Liver (tissue), 9 donors: Measurements from ENCODE around the gene ICOSLG. TPM values are rescaled to one million over a fixed set of nuclear protein-coding genes. Genes with fewer than 3 reads are reported as not detected.
"Not testable (repeated sequence)": the region's sequence is repeated elsewhere in the genome, so short reads cannot be mapped to it uniquely, and the experiment has no call there.

Experiments
- DNase-seq: peaks from one replicate; pipeline ENCODE4 v3.0.0-alpha.2; 2017; ENCODE audit warnings: low spot score
- H3K27ac ChIP-seq, 2 donors: one replicate each; pipeline ENCODE4 v1.7.0; 2013; ENCODE audit warnings: inconsistent platforms in 2 of 2, low read length in 2 of 2, control low read depth in 1 of 2, low read depth in 1 of 2, mild to moderate bottlenecking in 1 of 2
- H3K27me3 ChIP-seq, 4 donors: one replicate each; pipeline versions ENCODE4 v1.6.1 to v1.7.0; 2013; ENCODE audit warnings: low read length in 3 of 4, inconsistent platforms in 1 of 4, mild to moderate bottlenecking in 1 of 4, moderate library complexity in 1 of 4; ENCODE audit not compliant: control insufficient read depth in 4 of 4, insufficient read depth in 4 of 4
- H3K36me3 ChIP-seq, 4 donors: one replicate each; pipeline versions ENCODE4 v1.6.1 to v1.7.0; 2013; ENCODE audit warnings: low read length in 3 of 4, mild to moderate bottlenecking in 3 of 4, low read depth in 1 of 4, moderate library complexity in 1 of 4; ENCODE audit not compliant: control insufficient read depth in 4 of 4, insufficient read depth in 3 of 4
- H3K4me1 ChIP-seq, 4 donors: one replicate each; pipeline versions ENCODE4 v1.6.1 to v1.7.0; 2013; ENCODE audit warnings: low read length in 3 of 4, mild to moderate bottlenecking in 3 of 4, moderate library complexity in 1 of 4; ENCODE audit not compliant: control insufficient read depth in 4 of 4, insufficient read depth in 4 of 4
- H3K4me3 ChIP-seq, 3 donors: one replicate each; pipeline versions ENCODE4 v1.6.1 to v1.7.0; 2013; ENCODE audit warnings: low read length in 3 of 3, control low read depth in 1 of 3, low read depth in 1 of 3, mild to moderate bottlenecking in 1 of 3
- H3K9ac ChIP-seq, 2 donors: one replicate each; pipeline ENCODE4 v1.7.0; 2013; ENCODE audit warnings: low read length in 2 of 2, mild to moderate bottlenecking in 2 of 2, moderate library complexity in 2 of 2, control low read depth in 1 of 2, low read depth in 1 of 2
- H3K9me3 ChIP-seq, 4 donors: one replicate each; pipeline versions ENCODE4 v1.6.1 to v1.7.0; 2013; ENCODE audit warnings: low read length in 3 of 4; ENCODE audit not compliant: control insufficient read depth in 4 of 4
- WGBS: extraction: QIAGEN DNeasy Blood & Tissue Kit; methylation state at CpG from one replicate; pipeline ENCODE4 v1.1.7; 2013; 5-methylcytosine and 5-hydroxymethylcytosine counted together
- polyA plus RNA-seq, 2 donors: library from polyadenylated mRNA; stranded (reverse) in 1 of 2; unstranded in 1 of 2; fragments of 200-250 nt in 1 of 2; fragments of >200 nt in 1 of 2; fragmentation: Nextera tagmentation in 1 of 2; extraction: Ambion mirVana in 1 of 2; gene quantifications; one replicate each; pipeline versions ENCODE4 v1.2.1 to v1.2.3, GENCODE V29; 2013 to 2015
- total RNA-seq, 2 donors: library from RNA; depleted of rRNA; stranded (reverse); fragments of >200 nt; gene quantifications; one replicate each; pipeline ENCODE4 v1.2.3, GENCODE V29; 2014
- donor health status: healthy.
- donor health status: healthy.
- donor health status: healthy.
- donor health status: healthy.
- donor health status: healthy.

Gene ICOSLG
- total and polyA plus RNA-seq, 4 donors, result 0.69 to 1.6 (median 1.1) TPM

DNA sequence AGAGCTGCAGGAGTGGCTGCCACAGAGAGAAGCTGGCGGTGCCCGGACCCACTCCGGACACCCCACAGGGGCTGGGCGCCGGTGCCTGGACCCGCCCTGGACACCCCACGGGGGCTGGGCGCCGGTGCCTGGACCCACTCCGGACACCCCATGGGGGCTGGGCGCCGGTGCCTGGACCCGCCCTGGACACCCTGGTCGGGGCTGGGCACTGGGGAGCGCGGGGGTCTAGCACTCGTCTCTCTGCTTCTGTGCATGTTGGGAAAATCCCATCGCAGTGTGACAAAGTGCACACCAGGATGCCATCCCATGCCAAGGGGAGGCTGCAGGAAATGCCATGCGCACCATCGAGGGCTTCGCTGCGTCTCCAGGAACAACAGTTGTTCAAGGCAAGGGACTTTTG, 11.2 kb downstream of the ICOSLG start:
- not testable (repeated sequence) for H3K27me3 ChIP-seq, H3K9me3 ChIP-seq, H3K27ac ChIP-seq, DNase-seq, H3K9ac ChIP-seq, H3K36me3 ChIP-seq, H3K4me1 ChIP-seq, H3K4me3 ChIP-seq
- WGBS, result 90% methylated on average over 13 of the region's 22 CpGs

- no CpG with 5 or more reads among the region's 13 CpGs for WGBS
These were observed 12.6 kb downstream of the ICOSLG start for GRCh38 chr21:44228109-44228508.

GRCh38 chr21:44227614-44228013, 13.1 kb downstream of the ICOSLG start:
- H3K4me1 ChIP-seq, H3K27ac ChIP-seq, H3K9ac ChIP-seq, H3K36me3 ChIP-seq, H3K27me3 ChIP-seq, H3K9me3 ChIP-seq, DNase-seq, H3K4me3 ChIP-seq: not testable (repeated sequence)
- WGBS, result 95% methylated on average over 5 of the region's 9 CpGs

More at GRCh38 chr21:44228109-44228508, 12.6 kb downstream of the ICOSLG start:
- not testable (repeated sequence) for H3K4me1 ChIP-seq, DNase-seq, H3K9me3 ChIP-seq, H3K27me3 ChIP-seq, H3K4me3 ChIP-seq, H3K9ac ChIP-seq, H3K27ac ChIP-seq, H3K36me3 ChIP-seq

DNA sequence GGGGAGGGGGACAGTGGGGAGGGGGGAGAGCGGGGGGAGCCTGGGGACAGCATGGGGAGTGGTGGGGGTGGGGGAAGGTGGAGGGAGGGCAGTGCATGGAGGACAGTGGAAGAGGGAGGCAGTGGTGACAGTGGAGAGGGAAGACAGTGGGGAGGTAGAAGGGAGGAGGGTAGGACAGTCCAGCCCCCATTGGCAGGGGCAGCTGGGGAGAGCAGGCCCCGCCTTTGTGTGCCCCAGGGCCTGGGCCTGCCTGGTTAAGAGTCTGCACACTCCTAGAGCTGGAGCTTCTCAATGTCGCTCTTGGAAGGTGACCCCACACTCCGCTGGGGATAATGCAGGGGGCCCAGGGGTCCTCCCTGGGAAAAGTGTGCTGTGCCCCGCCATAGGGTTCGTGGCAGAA, 15.1 kb downstream of the ICOSLG start:
- not testable (repeated sequence) for H3K27me3 ChIP-seq, H3K4me3 ChIP-seq, H3K9ac ChIP-seq, DNase-seq, H3K9me3 ChIP-seq, H3K36me3 ChIP-seq, H3K27ac ChIP-seq, H3K4me1 ChIP-seq
- 100% methylated on average over 1 of the region's 6 CpGs for WGBS

DNA sequence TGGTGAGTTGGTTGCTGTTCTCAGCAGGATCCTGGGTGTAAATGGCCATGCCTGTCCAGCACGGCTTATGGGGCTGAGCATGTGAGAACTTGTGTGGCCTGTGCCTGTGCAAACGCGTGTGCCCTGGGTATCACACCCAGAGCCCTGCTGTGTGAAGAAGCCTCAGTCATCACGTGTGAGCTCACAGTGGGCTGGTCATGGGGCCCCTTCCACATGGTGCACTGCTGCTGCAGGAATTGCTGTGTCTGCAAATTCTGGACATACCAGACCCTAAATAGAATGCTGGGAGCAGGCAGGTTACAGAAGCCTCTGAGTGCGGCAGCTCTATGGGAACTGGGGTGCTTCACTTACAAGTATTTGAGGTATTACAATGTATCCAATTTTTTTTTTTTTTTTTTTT, 17.4 kb downstream of the ICOSLG start:
- not testable (repeated sequence) for H3K4me1 ChIP-seq, H3K9ac ChIP-seq, DNase-seq, H3K27me3 ChIP-seq, H3K36me3 ChIP-seq, H3K9me3 ChIP-seq, H3K4me3 ChIP-seq, H3K27ac ChIP-seq
- no CpG with 5 or more reads among the region's 5 CpGs for WGBS

- DNase-seq, H3K4me1 ChIP-seq, H3K9ac ChIP-seq, H3K9me3 ChIP-seq, H3K27me3 ChIP-seq, H3K27ac ChIP-seq, H3K36me3 ChIP-seq, H3K4me3 ChIP-seq: not testable (repeated sequence)
- WGBS, result no CpG with 5 or more reads among the region's 18 CpGs
These were observed 20.1 kb downstream of the ICOSLG start for GRCh38 chr21:44220674-44221073.

GRCh38 chr21:44218461-44218860, 22.3 kb downstream of the ICOSLG start:
- WGBS, result no CpG with 5 or more reads among the region's 8 CpGs
- not testable (repeated sequence) for H3K4me3 ChIP-seq, H3K4me1 ChIP-seq, DNase-seq, H3K9ac ChIP-seq, H3K27ac ChIP-seq, H3K36me3 ChIP-seq, H3K9me3 ChIP-seq, H3K27me3 ChIP-seq

- H3K4me1 ChIP-seq, H3K9me3 ChIP-seq, H3K27ac ChIP-seq, H3K36me3 ChIP-seq, H3K9ac ChIP-seq, DNase-seq, H3K4me3 ChIP-seq, H3K27me3 ChIP-seq: not testable (repeated sequence)
- WGBS, result 78% methylated on average over 2 of the region's 2 CpGs
These were observed 28.8 kb downstream of the ICOSLG start for GRCh38 chr21:44211978-44212377.

DNA sequence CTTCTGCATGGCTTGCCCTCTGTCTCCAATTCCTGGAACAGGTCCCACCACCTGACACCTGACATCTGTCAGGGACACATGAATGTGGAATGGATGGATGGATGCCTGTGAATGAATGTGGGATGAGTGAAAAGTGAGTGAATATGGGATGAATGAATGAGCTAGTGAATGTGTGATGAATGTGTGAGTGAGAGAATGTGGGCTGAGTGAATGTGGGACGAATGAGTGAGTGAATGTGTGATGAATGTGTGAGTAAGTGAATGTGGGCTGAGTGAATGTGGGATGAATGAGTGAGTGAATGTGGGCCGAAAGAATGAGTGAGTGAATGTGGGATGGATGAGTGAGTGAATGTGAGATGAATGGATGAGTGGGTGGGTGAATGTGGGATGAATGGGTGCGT, 29.2 kb downstream of the ICOSLG start:
- not testable (repeated sequence) for H3K4me3 ChIP-seq, H3K27me3 ChIP-seq, H3K27ac ChIP-seq, H3K36me3 ChIP-seq, H3K4me1 ChIP-seq, H3K9ac ChIP-seq, DNase-seq, H3K9me3 ChIP-seq
- 85% methylated on average over 2 of the region's 3 CpGs for WGBS
